Dedifferentiated amniotic fluid mesenchymal stem cell (primary cell): ENCODE measurements around the gene PTGDS.

Source experiments
- DNase-seq: peaks from one replicate; pipeline ENCODE4 v3.0.0-alpha.2; 2016; ENCODE audit errors: extremely low spot score

Gene PTGDS

GRCh38 chr9:136957901-136958300 lies 19.4 kb upstream of the PTGDS start:
- DNase-seq: no peak

GRCh38 chr9:136958473-136958872 lies 18.8 kb upstream of the PTGDS start:
- no peak for DNase-seq

- no peak for DNase-seq
These were observed 18.1 kb upstream of the PTGDS start for GRCh38 chr9:136958898-136959850.

- no peak for DNase-seq
These were observed 16.9 kb upstream of the PTGDS start for GRCh38 chr9:136960212-136960937.

GRCh38 chr9:136960938-136961275 lies 16.4 kb upstream of the PTGDS start:
- no peak for DNase-seq

GRCh38 chr9:136961279-136962065 lies 15.8 kb upstream of the PTGDS start:
- DNase-seq: no peak

GRCh38 chr9:136962163-136962562 lies 15.1 kb upstream of the PTGDS start:
- no peak for DNase-seq

GRCh38 chr9:136962701-136963248 lies 14.5 kb upstream of the PTGDS start:
- no peak for DNase-seq

GRCh38 chr9:136963341-136963740 lies 14.0 kb upstream of the PTGDS start:
- no peak for DNase-seq

GRCh38 chr9:136963751-136964150 lies 13.6 kb upstream of the PTGDS start:
- DNase-seq: no peak

- DNase-seq: no peak
These were observed 13.1 kb upstream of the PTGDS start for GRCh38 chr9:136964171-136964689.

- no peak for DNase-seq
These were observed 12.4 kb upstream of the PTGDS start for GRCh38 chr9:136964833-136965422.

GRCh38 chr9:136965771-136966484 lies 11.4 kb upstream of the PTGDS start:
- DNase-seq: no peak

GRCh38 chr9:136968333-136969127 lies 8.8 kb upstream of the PTGDS start:
- no peak for DNase-seq

- DNase-seq: no peak
These were observed 8.2 kb upstream of the PTGDS start for GRCh38 chr9:136969150-136969549.

GRCh38 chr9:136969774-136970173 lies 7.5 kb upstream of the PTGDS start:
- DNase-seq: no peak

GRCh38 chr9:136970361-136970760 lies 6.9 kb upstream of the PTGDS start:
- no peak for DNase-seq

GRCh38 chr9:136971746-136972145 lies 5.6 kb upstream of the PTGDS start:
- no peak for DNase-seq

GRCh38 chr9:136972335-136972734 lies 5.0 kb upstream of the PTGDS start:
- no peak for DNase-seq

GRCh38 chr9:136972743-136973142 lies 4.6 kb upstream of the PTGDS start:
- no peak for DNase-seq
